Measurements from ENCODE around the gene ERBB2.
"Not testable (repeated sequence)": the region's sequence is repeated elsewhere in the genome, so short reads cannot be mapped to it uniquely, and the experiment has no call there.

ERBB2 gene

DNA sequence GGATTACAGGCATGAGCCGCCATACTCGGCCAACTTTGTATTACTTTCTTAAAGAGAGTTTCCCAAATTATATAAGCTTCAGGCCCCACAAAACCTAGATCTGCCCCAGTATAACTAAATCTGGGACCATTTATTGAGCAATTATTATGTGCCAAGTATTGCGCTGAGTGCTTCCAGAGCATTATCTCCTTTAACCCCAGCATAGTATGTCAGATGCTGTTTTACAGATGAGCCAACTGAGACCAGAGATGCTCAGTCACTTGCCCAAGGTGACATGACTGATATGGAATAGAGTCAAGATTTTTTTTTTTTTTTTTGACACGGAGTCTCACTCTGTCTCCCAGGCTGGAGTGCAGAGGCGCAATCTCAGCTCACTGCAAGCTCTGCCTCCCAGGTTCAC is 1.9 kb upstream of the ERBB2 start:
- TF ChIP-seq, protein P1, sequence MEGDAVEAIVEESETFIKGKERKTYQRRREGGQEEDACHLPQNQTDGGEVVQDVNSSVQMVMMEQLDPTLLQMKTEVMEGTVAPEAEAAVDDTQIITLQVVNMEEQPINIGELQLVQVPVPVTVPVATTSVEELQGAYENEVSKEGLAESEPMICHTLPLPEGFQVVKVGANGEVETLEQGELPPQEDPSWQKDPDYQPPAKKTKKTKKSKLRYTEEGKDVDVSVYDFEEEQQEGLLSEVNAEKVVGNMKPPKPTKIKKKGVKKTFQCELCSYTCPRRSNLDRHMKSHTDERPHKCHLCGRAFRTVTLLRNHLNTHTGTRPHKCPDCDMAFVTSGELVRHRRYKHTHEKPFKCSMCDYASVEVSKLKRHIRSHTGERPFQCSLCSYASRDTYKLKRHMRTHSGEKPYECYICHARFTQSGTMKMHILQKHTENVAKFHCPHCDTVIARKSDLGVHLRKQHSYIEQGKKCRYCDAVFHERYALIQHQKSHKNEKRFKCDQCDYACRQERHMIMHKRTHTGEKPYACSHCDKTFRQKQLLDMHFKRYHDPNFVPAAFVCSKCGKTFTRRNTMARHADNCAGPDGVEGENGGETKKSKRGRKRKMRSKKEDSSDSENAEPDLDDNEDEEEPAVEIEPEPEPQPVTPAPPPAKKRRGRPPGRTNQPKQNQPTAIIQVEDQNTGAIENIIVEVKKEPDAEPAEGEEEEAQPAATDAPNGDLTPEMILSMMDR (conservative IDR thresholded peaks at IDR 0.05; ENCODE audit: low read depth, low read length), result no peak
- H2AFZ ChIP-seq (ENCODE audit: low read depth), result no peak overlapping the region
- H3K4me1 ChIP-seq (ENCODE audit: low read depth, poor library complexity, severe bottlenecking), result peaks cover 16% of the 10 kb centered on the region
- H3K4me3 ChIP-seq (IDR thresholded peaks at IDR 0.05; ENCODE audit: insufficient read depth, low read depth, low read length), result no peak overlapping the region
- no peaks in the 10 kb centered on the region for H4K20me1 ChIP-seq (ENCODE audit: insufficient read depth)
- no peak overlapping the region for H3K9ac ChIP-seq
- H3K27ac ChIP-seq, result no peak overlapping the region
- H3K4me2 ChIP-seq, result no peak overlapping the region
- no peaks in the 10 kb centered on the region for H3K79me2 ChIP-seq (ENCODE audit: insufficient read depth, low read depth)
- no peaks in the 10 kb centered on the region for H3K36me3 ChIP-seq (ENCODE audit: insufficient read depth)
- no peaks in the 10 kb centered on the region for H3K27me3 ChIP-seq (ENCODE audit: insufficient read depth, low read depth)

GRCh38 chr17:39699157-39699817 is 577 bp upstream of the ERBB2 start:
- H3K4me3 ChIP-seq (IDR thresholded peaks at IDR 0.05; ENCODE audit: insufficient read depth, low read depth, low read length); H2AFZ ChIP-seq (ENCODE audit: low read depth); H4K20me1 ChIP-seq (ENCODE audit: insufficient read depth); H3K79me2 ChIP-seq (ENCODE audit: insufficient read depth, low read depth); H3K9ac ChIP-seq; H3K4me2 ChIP-seq; H3K27ac ChIP-seq; H3K36me3 ChIP-seq (ENCODE audit: insufficient read depth); H3K27me3 ChIP-seq (ENCODE audit: insufficient read depth, low read depth): not testable (repeated sequence)
- peaks cover 29% of the 10 kb centered on the region for H3K4me1 ChIP-seq (ENCODE audit: low read depth, poor library complexity, severe bottlenecking)

GRCh38 chr17:39700148-39700987 is 504 bp downstream of the ERBB2 start:
- Histone ChIP-seq H3K4me2 (no peak overlapping the region), H3K4me1 (ENCODE audit: low read depth, poor library complexity, severe bottlenecking) (peaks cover 39% of the 10 kb centered on the region), H4K20me1 (ENCODE audit: insufficient read depth) (no peaks in the 10 kb centered on the region), H3K9ac (no peak overlapping the region), H3K4me3 (IDR thresholded peaks at IDR 0.05; ENCODE audit: insufficient read depth, low read depth, low read length) (no peak overlapping the region), H2AFZ (ENCODE audit: low read depth) (no peak overlapping the region), H3K27ac (no peak overlapping the region), H3K79me2 (ENCODE audit: insufficient read depth, low read depth) (no peaks in the 10 kb centered on the region), H3K27me3 (ENCODE audit: insufficient read depth, low read depth) (no peaks in the 10 kb centered on the region), H3K36me3 (ENCODE audit: insufficient read depth) (no peaks in the 10 kb centered on the region)
- TF ChIP-seq, protein P1 (conservative IDR thresholded peaks at IDR 0.05; ENCODE audit: low read depth, low read length), result no peak

- Histone ChIP-seq H3K4me1 (ENCODE audit: low read depth, poor library complexity, severe bottlenecking) (peaks cover 46% of the 10 kb centered on the region), H3K79me2 (ENCODE audit: insufficient read depth, low read depth) (no peaks in the 10 kb centered on the region), H3K27ac (no peak overlapping the region), H3K9ac (no peak overlapping the region), H3K4me2 (no peak overlapping the region), H3K36me3 (ENCODE audit: insufficient read depth) (no peaks in the 10 kb centered on the region), H2AFZ (ENCODE audit: low read depth) (no peak overlapping the region), H4K20me1 (ENCODE audit: insufficient read depth) (no peaks in the 10 kb centered on the region), H3K27me3 (ENCODE audit: insufficient read depth, low read depth) (no peaks in the 10 kb centered on the region), H3K4me3 (IDR thresholded peaks at IDR 0.05; ENCODE audit: insufficient read depth, low read depth, low read length) (no peak overlapping the region)
- TF ChIP-seq, protein P1 (conservative IDR thresholded peaks at IDR 0.05; ENCODE audit: low read depth, low read length), result no peak
Observed at GRCh38 chr17:39701012-39701783, 1.3 kb downstream of the ERBB2 start.
